ENCODE measurements around the gene UQCRQ. TPM values are rescaled to one million over a fixed set of nuclear protein-coding genes. Genes with fewer than 3 reads are reported as not detected.

Gene UQCRQ
- total RNA-seq, 2 donors from 2014 or later = 55.3 to 84.4 TPM

GRCh38 chr5:132890817-132891216 is 24.4 kb downstream of the UQCRQ start:
- 98% methylated on average over 4 of the region's 4 CpGs for WGBS, 2 donors

DNA sequence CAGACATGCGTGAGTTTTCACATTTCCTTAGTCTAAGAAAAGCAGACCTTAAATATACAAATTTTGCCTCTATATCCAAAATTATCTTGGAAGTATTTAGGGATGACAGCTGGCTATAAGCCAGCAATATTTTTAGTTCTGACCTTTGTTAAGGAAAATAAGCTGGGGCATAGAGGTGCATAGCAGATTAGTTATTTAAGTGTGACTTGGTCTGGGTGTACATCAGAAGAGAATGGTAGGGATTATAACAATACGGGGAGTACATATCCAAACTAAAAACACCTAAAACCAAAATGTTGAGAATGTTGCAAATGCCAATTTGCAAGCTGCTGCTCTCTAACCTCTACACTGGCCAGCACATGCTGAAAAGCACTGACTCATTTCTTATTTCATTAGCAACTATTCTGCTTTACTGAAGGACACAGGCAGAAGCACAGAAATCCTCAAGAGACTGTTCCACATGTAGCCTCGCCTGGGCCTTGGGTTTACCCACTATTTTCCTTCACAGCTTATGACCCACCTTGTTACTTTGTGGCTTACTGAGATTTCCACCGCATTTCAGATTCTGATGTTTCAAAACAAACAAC is 29.4 kb downstream of the UQCRQ start:
- WGBS, 2 donors = 85 to 88% methylated on average over 4 of the region's 4 CpGs
- intact Hi-C loops (cut with DNase I) = no loop called here
- H3K36me3 ChIP-seq (replicated peaks in 1 of 2; ENCODE audit: insufficient read depth in 1 of 2, low read depth in 2 of 2) = peaks cover 17 to 39% of the 10 kb centered on the region in 2 donors

More at GRCh38 chr5:132890817-132891216, 24.4 kb downstream of the UQCRQ start:
- Histone ChIP-seq H3K27ac (no peak overlapping the region), H3K4me1 (no peaks in the 10 kb centered on the region), H3K4me3 (no peak overlapping the region), H3K36me3 (replicated peaks in 1 of 2; ENCODE audit: insufficient read depth in 1 of 2, low read depth in 2 of 2) (peaks cover 3 to 56% of the 10 kb centered on the region in 2 donors), H3K27me3 (no peaks in the 10 kb centered on the region), H3K9me3 (no peaks in the 10 kb centered on the region)
- ATAC-seq (no peak), DNase-seq (no peak)
- intact Hi-C loops (cut with DNase I) = no loop called here
- no peak for TF ChIP-seq CTCF (IDR thresholded peaks at IDR 0.05)
- TF ChIP-seq POLR2A (IDR thresholded peaks at IDR 0.05) = no peak

DNA sequence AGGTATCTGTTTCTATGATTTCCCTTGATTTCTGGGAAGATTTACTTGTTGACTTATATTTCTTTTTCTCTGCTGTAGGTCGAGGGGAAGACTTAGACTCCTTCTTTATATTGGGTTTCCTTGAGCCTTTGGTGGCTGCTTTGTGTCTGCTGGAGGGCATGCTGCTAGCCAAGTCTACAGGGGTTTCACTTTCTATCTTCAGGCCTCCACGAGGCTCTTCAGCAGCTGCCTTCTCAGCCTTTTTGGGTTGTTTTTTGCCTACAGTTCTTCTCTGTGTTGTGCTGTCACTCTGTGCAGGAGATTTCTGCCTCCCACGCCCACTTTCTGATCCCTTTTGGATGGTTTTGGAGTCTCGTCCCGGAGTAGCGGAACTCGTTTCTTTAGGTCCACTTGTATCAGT is 30.2 kb downstream of the UQCRQ start:
- no peak for TF ChIP-seq CTCF (IDR thresholded peaks at IDR 0.05)
- no peak for TF ChIP-seq POLR2A (IDR thresholded peaks at IDR 0.05)
- H3K4me3 ChIP-seq = no peak overlapping the region
- H3K4me1 ChIP-seq = no peaks in the 10 kb centered on the region
- ATAC-seq (no peak), DNase-seq (no peak)
- no peak overlapping the region for H3K27ac ChIP-seq
- WGBS, 2 donors = 88 to 91% methylated on average over 7 of the region's 7 CpGs
- H3K36me3 ChIP-seq (replicated peaks in 1 of 2; ENCODE audit: insufficient read depth in 1 of 2, low read depth in 2 of 2) = peaks cover 17 to 38% of the 10 kb centered on the region in 2 donors
- intact Hi-C loops (cut with DNase I) = no loop called here
- H3K27me3 ChIP-seq = no peaks in the 10 kb centered on the region
- no peaks in the 10 kb centered on the region for H3K9me3 ChIP-seq

More for the DNA sequence above, 29.4 kb downstream of the UQCRQ start:
- no peak overlapping the region for H3K27ac ChIP-seq
- DNase-seq (no peak), ATAC-seq (no peak)
- H3K27me3 ChIP-seq = no peaks in the 10 kb centered on the region
- H3K9me3 ChIP-seq = no peaks in the 10 kb centered on the region
- TF ChIP-seq POLR2A (IDR thresholded peaks at IDR 0.05) = no peak
- TF ChIP-seq CTCF (IDR thresholded peaks at IDR 0.05) = no peak
- H3K4me3 ChIP-seq = no peak overlapping the region
- no peaks in the 10 kb centered on the region for H3K4me1 ChIP-seq

DNA sequence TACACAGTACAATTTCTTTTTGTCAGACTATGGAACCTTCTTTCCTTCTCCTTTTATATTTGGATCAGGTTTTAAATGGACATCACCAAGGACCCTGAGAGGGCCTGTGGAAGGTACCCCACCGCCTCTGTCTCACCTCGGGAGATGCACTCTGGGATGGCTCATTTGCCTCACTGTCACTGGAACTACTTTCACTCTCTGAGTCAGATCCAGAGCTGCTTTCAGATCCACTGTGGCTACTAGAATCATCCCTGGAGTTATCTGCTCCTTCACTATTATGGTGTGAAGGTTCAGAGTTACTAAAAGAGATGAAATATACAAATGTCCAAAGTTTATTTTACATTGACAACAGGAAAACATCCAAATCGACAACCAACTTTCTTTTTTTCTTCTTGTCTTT is 31.7 kb downstream of the UQCRQ start:
- no peak for ATAC-seq
- intact Hi-C loops (cut with DNase I) = no loop called here
- peaks cover 14 to 35% of the 10 kb centered on the region in 2 donors for H3K36me3 ChIP-seq (replicated peaks in 1 of 2; ENCODE audit: insufficient read depth in 1 of 2, low read depth in 2 of 2)

More for the DNA sequence above, 31.7 kb downstream of the UQCRQ start:
- DNase-seq = no peak
- Histone ChIP-seq H3K9me3 (no peaks in the 10 kb centered on the region), H3K27ac (no peak overlapping the region), H3K4me1 (no peaks in the 10 kb centered on the region), H3K4me3 (no peak overlapping the region), H3K27me3 (no peaks in the 10 kb centered on the region)
- TF ChIP-seq POLR2A (IDR thresholded peaks at IDR 0.05) = no peak
- no peak for TF ChIP-seq CTCF (IDR thresholded peaks at IDR 0.05)
- WGBS, 2 donors = 75 to 81% methylated on average over 3 of the region's 3 CpGs
